Activated T-helper 9 cell treated with anti-CD3 and anti-CD28 coated beads, Interleukin-2, amount 50 U/mL, for 16 hours (primary cell): Measurements from ENCODE around the gene ENTPD8.
"Not testable (repeated sequence)": the region's sequence is repeated elsewhere in the genome, so short reads cannot be mapped to it uniquely, and the experiment has no call there.

Source experiments
- DNase-seq: peaks from one replicate; pipeline ENCODE4 v3.0.0-alpha.2; 2020; ENCODE audit warnings: low read depth

The ENTPD8 gene

DNA sequence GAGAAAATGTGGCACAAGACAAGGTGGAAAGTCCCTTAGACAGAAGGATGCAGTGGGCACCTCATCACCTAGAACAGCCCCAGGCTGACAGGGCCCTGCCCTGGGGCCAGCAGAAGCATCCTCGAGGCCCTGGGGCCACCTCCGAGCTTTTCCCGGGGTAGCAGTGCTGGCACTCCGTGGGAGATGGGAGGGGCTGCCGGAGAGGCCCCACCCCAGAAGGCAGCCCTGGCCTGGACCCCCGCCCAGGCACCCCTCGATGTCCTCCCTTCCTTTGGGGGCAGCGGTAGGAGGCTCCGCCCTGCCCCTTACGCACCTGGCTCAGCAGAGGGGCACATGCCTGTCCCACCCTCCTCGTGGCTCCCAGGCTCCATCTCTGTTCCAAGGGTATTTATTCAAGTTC lies 35.7 kb upstream of the ENTPD8 start:
- DNase-seq = no peak

DNA sequence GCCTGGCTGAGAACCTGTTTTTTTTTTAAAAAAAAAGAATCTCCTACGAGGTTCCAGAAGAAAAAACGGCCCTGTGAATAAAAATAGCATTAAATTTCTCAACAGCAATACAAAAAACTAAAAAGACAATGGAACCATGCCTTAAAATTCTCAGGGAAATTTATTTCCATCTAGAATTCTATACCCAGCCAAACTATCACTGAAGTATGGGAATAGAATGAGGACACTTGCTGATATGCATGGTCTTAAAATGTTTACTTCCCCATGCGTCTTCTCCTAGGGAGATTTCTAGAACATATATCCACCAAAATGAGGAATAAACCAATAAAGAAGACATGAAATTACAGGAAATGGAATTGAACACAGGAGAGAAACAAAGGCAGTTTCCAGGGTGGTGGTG lies 34.5 kb upstream of the ENTPD8 start:
- DNase-seq = no peak

DNA sequence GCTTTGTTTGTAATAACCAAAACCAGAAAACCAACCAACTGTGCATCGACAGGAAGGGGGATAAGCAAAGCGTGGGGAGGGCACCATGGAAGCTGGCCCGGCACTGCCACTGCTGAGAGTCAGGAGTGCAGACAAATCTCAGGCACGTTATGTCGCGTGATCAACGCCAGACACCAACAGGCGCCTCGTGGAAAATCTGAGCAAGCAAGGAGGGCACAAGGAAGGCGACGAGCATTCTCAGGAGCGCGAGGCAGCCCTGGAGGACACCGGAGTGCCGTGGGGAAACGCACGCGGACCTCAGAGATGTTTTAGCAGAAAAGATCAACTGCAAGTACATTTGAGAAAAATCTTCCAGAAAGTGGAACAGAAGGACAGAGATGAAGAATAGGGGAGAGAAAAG lies 33.1 kb upstream of the ENTPD8 start:
- DNase-seq = no peak

DNA sequence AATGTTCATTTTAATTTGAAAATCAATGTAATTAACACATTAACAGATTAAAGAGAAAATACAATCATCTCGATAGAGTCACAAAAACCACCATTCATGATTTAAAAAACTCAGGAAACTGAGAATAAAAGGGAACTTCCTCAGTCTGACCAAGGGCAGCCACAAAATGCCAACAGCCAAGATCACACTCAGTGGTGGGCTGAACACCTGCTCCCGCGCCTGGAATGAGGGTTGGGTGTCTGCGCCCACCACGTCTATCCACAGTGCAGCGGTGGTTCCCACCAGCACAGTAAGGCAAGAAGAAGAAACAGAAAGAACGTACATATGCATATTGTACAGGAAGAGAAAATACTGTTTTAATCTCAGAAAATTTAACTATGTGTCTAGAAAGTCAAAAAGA lies 29.6 kb upstream of the ENTPD8 start:
- DNase-seq = no peak

DNA sequence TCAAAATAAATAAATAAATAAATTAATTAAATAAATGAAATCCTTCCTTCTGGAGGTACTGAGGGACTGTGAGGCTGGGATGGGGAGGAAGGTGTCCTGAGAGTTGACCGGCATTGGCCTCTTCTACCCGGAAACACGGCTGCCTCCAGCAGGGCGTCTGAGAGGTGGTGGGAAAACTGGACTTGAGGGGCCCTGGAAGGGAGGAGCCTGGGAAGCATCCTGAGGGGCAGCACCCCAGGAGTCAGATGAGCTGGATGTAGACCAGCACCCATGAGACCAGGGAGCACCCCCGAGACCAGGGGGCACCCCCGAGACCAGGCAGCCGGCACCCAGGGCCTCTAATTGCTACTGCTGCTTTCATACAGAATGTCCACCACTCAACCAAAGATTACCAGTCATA lies 26.7 kb upstream of the ENTPD8 start:
- no peak for DNase-seq

DNA sequence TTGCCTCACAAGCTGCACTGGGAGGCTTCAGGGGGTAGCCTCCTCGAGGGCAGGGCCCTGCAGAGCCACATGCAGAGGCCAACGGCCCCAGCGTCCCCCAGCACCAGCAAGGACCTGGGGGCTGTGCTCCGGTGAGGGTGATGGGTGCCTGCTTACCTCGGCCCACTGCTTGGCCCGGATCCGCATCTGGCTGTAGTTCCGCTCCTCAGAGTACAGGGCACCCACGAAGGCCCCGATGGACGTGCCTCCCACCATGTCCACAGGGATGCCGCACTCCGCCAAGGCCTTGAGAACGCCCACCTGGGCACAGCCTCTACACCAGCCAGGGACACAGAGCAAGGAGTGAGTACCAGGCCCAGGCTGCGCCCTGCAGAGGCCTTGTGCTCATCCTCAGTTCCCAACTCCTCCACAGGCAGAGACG lies 26.0 kb upstream of the ENTPD8 start:
- DNase-seq = no peak

DNA sequence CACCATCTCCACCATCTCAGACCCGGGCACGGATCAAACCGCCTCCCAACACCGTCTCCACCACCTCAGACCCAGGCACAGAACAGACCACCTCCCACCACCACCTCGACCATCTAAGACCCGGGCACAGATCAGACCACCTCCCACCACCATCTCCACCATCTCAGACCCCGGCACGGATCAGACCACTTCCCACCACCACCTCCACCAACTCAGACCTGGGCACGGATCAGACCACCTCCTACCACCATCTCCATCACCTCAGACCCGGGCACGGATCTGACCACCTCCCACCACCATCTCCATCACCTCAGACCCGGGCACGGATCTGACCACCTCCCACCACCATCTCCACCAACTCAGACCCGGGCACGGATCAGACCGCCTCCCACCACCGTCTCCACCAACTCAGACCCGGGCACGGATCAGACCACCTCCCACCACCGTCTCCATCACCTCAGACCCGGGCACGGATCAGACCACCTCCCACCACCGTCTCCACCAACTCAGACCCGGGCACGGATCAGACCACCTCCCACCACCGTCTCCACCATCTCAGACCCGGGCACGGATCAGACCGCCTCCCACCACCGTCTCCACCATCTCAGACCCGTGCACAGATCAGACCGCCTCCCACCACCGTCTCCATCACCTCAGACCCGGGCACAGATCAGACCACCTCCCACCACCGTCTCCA lies 25.4 kb upstream of the ENTPD8 start:
- not testable (repeated sequence) for DNase-seq

DNA sequence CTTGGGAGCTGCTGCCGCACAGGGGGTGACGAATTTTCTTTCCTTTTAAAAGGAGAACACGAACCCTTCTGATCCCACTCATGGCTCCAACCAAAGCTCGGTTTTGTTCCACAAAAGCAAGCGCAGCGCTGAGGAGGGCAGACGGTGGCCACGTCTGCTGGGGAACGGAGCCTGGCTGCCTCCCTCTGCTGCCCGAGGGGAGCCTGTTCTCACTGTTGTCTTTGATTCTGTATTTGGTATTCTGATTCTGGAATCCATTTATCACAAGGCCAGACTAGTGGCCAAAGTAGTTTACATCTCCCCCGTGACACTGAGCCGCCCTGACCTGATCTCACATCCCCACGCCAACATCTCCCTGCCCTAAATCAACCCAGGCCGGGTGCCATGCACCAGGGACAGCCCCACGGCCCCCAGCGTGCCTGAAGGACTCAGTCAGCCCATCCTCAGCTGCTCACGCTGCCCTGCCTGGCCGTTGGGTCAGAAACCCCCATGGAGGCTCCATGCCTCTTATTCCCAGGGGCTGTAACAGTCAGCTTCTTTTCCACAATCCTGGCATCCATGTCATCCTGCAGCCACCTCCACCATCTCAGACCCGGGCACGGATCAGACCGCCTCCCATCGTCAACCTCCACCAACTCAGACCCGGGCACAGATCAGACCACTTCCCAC lies 24.7 kb upstream of the ENTPD8 start:
- DNase-seq = no peak

DNA sequence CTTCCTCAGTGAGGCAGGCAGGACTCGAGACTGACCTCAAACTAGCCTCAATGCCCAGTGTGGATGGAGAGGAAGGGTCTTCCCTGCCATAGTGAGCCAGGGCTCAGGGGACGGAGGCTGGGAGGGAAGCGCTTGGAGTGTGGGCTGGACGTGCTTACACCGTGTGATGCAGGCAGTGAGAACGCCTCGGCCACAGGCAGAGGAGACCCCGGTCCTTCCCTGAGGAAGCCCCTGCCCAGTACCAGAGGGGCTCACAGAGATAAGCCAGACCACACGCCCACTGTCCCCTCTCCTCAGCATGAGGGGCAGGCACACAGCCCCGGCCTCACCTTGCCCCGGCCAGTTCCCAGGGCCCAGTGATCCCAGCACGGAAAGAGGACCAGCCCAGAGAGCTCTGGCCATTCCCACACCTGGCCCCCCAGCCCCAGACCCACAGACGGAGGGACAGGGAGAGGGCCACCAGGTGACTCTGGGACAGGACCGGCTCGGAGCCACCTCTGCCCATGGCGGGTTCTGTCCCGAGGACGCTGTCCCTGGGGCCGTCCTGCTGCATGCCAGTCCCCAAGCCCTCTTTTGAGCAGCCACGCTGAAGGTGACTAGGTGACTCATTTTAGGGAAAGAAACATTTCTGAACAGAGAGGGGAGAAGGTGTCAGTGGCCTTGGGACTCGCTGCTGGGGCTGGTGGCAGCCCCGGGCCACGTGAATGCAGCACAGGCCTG lies 24.0 kb upstream of the ENTPD8 start:
- no peak for DNase-seq

DNA sequence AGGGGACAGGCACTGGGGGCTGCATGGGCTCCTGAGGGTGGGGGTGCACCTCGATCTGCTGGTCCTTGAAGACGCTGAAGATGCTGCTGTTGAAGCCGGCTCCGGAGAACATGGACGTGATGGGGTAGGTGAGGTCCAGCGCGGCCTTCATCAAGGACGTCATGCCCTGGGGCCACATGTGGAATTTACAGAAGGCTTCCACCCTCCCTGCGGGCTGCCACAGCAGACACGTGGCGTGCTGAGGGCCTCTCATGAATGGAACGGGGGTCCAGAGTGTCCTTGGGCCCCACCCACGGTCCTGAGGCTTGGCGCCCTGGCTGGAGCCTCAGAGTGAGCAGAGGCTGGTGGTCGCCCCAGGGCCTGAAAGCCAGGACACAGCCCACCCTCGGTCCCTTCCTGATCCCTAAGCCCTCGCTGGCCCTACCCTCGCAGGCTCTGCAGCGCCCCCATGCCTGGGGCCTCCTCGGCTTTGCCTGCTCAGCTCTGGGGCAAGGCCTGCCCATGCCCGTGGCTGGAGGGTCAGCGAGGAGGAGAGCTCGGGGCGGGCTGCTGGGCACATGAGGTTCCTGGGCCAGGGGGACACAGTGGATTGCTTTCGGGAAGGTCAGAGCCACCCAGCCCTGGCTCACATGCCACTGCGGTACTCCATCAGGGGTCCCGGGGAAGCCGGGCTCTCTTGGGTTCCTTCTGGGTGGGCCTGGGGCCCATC lies 23.3 kb upstream of the ENTPD8 start:
- no peak for DNase-seq

DNA sequence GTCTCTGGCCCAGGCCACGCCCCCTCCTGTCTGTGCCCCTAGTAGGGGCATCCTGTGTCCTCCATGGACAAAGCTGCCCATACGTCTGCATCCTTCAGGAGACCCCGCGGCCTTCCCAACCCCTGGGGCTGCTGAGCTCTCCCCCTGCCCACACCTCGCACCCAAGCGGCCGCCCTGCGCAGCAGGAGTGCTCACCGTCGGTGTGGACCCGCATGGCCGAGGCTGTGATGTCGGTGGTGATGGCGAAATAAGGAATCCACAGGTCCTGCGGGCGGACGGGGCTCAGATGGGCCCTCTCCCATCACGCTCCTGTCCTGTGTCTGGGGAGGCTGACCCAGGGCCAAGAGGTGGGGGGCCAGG lies 22.8 kb upstream of the ENTPD8 start:
- no peak for DNase-seq

DNA sequence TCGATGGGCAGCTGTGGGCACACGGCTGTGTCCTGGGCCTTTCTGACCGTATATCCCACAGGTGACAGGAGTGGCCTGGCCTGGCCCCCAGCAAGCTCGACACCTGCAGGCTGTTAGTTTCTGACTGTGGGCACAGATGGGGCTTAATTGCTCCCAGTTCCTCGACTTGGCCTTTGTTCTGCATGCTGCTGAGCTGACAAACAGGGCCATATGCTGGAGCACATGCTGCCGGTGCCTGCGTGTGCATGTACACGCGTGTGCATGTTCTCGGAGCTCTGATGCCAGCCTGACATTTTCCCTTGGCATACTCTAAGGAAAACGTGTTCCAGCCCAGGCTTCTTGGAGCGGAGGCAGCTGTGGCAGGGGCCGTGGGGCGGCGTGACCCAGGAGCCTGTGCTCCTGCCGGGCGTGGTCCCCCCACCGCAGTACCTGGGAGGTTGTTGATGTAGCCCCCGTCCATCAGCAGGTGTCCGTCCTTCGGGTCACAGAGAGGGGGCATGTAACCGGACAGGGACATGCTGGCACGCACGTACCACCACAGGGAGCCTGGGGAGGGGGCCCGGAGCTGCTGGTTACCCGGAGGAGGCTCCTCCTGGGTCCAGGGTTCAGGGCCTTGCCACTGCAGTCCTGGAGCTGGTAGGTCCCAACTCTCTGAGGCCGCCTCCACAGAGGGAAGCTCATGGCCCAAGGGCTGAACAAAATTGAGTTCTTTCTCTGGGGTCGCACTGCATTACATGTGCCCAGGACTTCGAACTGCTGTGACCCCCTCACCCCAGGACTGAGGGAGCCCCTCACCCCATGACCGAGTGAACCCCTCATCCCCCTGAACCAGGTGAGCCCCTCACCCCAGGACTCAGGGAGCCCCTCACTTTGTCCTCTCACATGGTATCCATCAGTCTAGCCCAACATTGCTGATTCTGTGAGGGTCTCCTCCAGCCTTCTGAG lies 22.1 kb upstream of the ENTPD8 start:
- DNase-seq = no peak

DNA sequence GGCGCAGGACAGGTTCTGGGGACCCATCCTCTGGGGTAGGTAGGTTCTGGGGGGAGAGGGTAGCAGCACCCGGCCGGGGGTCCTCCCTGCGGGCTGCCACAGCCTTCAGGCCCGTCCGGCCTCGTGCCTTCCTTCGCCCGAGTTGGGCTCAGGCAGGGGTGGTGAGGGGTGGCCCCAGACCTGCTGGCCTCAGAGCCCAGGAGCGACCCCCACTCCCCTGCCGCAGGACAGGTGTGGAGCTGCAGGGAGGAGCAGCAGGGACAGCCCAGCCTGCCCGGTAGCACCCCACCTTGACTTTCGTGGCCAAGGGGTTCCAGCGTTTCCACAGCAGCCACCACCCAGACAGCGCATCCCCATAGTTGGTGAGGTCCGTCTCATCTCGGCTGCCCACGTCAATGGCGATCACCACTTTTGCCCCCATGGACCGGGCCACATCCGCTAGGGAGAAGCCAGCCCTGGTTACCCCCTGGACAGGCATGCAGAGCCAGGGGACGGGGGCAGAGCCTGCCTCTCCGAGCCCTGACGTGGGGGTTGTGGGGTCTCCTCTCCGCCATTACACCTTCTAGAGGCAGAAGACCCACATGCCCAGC lies 21.3 kb upstream of the ENTPD8 start:
- DNase-seq = no peak

DNA sequence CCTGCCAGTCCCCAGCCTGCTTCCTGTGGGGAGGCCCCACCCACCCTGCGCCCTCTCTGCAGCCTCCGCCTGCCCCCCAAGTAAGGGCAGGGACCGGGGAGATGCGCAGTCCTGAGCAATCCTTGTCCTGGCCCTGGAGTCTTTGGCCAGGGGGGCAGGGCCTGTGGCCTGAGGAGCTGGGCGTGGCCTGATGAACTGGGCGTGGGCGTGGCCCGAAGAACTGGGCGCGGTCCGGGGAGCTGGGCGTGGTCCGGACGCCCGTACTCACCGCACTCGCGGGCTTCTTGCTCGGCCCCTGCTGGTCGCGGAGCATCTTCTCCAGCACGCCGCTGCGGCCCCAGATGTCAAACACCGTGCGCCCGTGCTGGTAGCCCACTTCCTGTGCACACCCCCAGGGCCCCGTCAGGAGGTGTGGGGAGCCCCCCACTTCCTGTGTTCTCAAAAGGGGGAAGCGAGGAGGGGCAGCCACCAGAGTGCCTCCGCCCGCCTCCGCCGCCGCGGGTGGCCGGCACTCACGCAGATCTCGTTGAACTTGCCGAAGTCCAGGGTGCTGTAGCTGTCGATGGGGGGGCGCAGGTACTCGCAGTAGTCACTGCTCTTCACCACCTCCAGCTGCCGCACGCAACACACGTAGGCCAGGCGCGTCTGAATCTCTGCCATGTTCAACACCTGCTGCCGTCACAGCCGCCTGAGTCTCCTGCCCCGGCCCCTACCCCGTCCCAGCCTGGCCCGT lies 20.7 kb upstream of the ENTPD8 start:
- peak; percentile 51 for DNase-seq

DNA sequence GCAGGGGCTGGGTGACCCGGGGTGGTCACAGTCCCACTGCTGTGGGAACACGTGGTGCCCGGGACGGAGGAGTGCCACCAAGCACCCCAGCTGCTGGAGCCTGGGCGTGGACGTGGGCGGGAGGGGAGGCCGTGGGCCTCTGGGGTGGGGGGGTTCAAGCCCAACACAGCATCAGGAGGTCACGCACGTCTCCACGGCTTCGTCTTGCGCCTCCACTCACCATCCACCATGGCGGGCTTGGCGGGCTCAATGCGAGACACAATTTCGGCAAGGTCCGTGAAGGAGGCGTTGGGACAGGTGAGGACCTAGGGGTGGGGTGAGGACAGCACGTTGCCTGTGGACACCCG lies 20.1 kb upstream of the ENTPD8 start:
- DNase-seq = no peak

DNA sequence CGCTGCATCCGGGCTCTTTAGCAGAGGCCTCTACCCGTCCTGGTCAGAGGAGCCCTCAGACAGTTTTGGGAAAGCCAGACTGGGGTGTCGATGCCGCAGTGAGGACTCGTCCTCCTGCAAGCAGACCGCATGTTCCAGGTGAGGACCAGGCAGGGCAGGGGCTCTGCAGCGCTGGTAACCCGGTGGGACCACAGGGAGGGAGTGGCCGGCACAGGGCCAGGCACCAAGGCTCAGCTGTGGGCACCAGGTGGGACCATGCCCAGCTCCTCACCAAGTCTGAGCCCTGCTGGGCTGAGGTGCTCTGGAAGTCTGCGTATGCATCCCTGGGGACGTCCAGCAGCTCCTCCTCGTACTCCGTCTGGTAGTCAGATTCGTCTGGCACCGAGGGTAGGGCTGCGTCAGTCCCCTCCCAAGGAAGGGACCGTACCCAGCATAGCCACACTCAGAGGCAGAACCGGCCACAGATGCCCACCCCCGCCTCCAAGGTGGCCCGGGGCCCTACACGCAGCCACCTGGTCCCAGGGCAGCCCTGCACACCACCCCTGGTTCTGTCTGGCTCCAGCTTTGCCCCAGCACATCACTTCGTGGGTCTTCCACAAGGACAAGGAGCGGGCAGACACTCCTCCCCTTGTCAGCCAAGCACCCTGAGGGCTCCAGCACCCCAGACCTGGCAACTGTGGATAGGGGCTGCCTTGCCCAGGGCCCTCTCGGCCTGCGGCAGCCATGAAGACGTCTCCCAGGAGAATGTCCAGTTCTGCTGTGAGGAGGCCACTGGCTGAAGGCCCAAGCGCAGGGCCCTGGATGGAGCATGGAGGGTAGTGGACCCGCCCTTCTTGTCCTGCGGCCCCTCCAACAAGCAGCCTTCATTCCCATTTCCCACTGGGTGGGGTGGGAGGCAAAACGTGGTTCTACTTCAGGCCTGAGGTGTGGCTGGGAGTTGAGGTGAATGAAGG lies 19.5 kb upstream of the ENTPD8 start:
- no peak for DNase-seq

DNA sequence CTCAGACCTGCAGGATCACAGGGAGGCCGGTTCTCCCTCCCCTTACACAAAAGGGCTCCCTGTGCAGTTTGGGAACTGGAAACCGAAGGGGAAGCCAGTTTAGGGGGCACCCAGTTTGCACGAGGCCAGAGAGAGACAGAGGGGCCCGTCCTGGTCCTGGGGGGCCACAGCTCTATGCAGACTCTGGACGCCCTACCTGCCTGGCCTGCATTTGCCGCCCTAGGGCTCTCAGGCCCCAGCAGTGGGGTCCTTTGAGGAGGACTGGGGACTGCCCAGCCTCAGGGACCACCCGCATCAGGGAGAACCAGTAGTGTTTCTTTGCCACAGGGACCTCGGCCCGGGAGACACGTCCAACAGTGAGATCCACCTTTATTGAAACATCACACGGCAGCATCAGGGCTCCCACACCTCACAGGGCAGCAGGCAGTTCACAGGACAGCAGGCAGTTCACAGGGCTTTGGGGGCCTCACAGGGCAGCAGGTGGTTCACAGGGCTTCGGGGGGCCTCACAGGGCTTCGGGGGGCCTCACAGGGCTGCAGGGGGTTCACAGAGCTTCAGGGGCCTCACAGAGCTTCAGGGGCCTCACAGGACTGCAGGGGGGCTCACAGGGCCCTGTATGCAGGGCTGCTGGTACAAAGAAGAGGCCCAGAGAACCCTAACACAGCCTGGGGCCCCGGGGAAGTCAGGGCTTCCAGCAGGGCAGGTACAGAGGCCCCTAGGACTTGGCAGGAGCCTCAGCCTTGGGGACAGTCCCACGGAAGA lies 18.6 kb upstream of the ENTPD8 start:
- no peak for DNase-seq

DNA sequence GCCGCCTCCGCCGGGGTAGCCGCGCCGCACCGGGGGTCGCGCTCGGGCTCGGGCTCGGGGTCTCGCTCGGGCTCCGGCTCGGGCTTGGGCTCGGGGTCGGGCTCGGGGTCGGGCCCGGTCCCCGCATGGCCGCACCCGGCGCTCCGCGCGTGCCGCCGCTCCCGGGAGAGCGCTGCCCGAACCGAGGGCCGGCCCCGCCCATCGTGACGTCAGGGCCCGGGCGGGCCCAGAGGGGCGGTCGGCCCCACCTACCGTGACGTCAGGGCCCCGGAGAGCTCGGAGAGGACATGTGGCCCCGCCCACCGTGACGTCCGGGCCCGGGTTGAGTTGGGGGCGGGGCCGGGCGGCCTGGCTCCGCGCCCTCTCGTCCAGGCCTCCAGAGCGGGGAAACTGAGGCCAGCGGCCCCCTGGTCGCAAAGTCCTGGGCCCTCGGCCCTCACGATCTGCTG lies 18.0 kb upstream of the ENTPD8 start, which contains the start of gene NSMF:
TSS of gene NSMF (minus strand) at position 183 of the 449 bp plus-strand sequence. CDS start 232 bp downstream, outside the sequence.
- DNase-seq = peak; percentile 90
